ENCODE data around the gene SERTAD2.

The SERTAD2 gene

GRCh38 chr2:64632835-64633819 lies 20.6 kb downstream of the SERTAD2 start:
- FAIRE-seq = no peak
- no peak for DNase-seq (ENCODE audit: extremely low spot score, insufficient read length, low read depth)

- FAIRE-seq (no peak), DNase-seq (ENCODE audit: extremely low spot score, insufficient read length, low read depth) (no peak)
Observed at GRCh38 chr2:64631771-64632170, 21.9 kb downstream of the SERTAD2 start.

GRCh38 chr2:64630752-64631151 lies 23.0 kb downstream of the SERTAD2 start:
- FAIRE-seq = no peak
- no peak for DNase-seq (ENCODE audit: extremely low spot score, insufficient read length, low read depth)

DNA sequence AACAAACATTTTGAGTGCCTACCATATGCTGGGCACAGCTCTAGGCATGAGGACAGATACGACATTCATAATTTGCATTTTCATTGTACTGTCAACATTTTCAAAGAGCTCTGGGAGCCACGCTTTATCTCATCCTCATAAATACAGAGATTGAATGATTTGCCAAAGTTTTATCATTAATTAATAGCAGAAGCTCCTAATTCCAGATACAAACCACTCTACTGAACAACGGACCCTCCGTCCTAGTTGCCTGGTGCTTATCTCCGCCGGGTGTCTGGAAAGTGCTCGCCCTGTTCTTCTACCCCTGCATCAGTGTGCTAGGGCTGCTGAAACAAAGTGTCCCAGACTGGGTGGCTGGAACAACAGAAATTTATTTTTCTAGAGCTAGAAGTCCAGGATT lies 23.8 kb downstream of the SERTAD2 start:
- FAIRE-seq (no peak), DNase-seq (ENCODE audit: extremely low spot score, insufficient read length, low read depth) (no peak)

DNA sequence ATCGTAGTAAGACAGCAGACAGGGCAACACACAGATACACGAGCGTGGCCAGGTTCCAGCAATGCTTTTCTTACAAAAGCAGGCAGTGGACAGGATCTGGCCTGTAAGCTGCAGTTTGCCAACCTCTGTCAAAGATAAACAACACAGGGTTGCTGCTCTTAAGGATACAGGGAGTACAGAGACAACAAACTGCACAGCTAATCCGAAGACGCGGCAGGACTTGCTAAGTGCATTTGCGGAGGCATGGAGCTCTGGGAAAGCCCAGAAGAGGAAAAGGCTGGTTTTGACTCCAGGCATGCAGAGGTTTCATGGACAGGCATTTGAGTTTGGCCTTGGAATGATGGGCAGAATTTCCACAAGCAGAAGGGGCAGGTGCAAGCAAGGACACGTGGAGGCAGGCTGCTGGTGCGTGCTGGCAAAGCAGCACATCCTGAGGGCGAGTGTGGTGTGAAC lies 24.4 kb downstream of the SERTAD2 start:
- no peak for FAIRE-seq
- DNase-seq (ENCODE audit: extremely low spot score, insufficient read length, low read depth) = no peak

- no peak for FAIRE-seq
- no peak for DNase-seq (ENCODE audit: extremely low spot score, insufficient read length, low read depth)
Observed at GRCh38 chr2:64627860-64628841, 25.6 kb downstream of the SERTAD2 start.

DNA sequence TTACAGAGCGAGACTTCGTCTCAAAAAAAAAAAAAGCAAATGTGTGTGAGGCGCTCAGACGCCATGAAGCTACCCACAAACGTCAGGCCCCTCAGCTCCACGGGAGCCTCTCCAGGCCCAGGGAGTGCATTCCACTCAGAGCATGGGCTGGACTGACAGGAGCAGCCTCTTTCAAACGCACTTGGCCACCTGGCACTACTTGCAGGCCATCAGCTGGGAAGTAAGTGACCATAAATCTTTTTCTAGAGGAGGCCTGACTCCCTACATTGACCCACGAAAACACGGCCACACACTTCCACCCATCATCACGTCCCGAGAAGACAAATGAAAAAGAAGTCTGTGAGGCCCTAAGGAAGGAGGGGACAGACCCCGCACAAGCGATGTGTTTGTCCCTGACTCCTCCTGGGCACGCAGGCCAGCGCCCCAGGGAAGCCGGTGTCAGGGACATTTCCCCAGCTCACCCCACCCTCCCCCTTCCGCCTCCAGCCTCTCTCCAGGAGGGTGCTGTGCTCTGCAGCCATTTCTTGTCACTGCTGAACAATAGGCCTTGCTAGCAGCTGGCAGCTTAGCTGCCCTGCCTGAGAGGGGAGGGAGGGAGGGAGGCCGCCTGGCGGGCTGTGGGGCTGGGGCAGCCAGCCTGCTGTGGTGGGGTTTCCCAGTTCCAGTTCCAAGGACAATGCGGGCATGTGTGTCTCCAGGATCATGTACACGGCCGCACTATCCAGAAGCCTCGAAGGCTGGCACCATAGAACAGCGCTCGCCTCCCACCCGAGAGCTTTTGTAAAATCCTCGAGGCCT lies 26.6 kb downstream of the SERTAD2 start:
- DNase-seq (ENCODE audit: extremely low spot score, insufficient read length, low read depth) (no peak), FAIRE-seq (no peak)

GRCh38 chr2:64626146-64626809 lies 27.4 kb downstream of the SERTAD2 start:
- no peak for FAIRE-seq
- no peak for DNase-seq (ENCODE audit: extremely low spot score, insufficient read length, low read depth)

GRCh38 chr2:64625299-64626145 lies 28.2 kb downstream of the SERTAD2 start:
- no peak for FAIRE-seq
- DNase-seq (ENCODE audit: extremely low spot score, insufficient read length, low read depth) = no peak

GRCh38 chr2:64624862-64625261 lies 28.9 kb downstream of the SERTAD2 start:
- no peak for DNase-seq (ENCODE audit: extremely low spot score, insufficient read length, low read depth)

DNA sequence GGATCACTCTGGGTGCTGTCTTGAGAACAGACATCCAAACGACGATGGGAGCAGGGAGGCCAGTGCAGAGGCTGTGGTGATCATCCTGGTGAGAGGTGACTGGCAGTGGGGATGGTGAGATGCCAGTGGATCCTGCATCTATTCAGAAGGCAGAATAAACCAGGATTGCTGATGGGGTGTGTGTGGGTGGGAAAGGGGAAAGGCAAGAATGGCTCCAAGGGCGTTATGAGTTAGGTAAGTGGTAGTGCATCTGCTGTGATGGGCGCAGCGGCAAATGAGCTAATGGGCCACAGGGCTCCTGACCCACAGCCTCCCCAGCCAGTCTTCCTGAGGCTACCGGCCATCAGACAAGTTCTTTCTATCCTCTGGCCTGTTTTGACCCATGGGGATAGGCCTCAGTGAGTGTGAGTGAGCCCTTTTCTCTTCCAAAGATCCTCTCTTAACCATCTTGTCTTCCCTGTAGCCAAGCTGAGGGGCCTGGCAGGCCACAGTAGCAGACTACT lies 29.6 kb downstream of the SERTAD2 start:
- FAIRE-seq (no peak), DNase-seq (ENCODE audit: extremely low spot score, insufficient read length, low read depth) (no peak)

More at GRCh38 chr2:64624862-64625261, 28.9 kb downstream of the SERTAD2 start:
- no peak for FAIRE-seq

DNA sequence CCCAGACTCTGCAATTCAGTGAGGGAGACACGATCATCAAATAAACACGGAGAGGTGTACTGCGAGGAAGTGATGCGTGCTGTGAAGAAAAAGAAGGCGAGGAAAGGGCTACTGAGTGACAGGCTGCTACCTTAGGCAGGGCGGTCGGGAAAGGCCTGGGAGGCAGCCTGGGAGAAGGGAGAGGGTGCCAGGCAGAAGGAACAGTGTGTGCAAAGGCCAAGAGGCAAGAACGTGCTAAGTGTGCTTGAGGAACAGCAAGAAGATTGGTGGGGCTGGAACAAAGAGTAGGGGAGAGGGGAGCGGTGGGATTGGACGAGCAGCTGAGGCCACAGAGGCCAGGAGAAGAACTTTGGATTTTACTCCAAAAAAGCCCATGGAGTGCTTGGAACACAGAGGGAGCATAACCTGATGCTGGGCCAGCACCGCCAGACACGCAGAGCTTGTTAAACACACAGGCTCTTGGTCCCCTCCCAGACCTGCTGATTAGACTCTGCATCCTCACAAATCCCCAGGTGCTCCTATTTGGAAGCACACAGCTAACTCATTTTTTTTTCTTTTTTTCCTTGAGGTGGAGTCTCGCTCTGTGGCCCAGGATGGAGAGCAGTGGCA lies 30.4 kb downstream of the SERTAD2 start:
- DNase-seq (ENCODE audit: extremely low spot score, insufficient read length, low read depth) = no peak
- no peak for FAIRE-seq

GRCh38 chr2:64622443-64623241 lies 31.1 kb downstream of the SERTAD2 start:
- no peak for DNase-seq (ENCODE audit: extremely low spot score, insufficient read length, low read depth)
- no peak for FAIRE-seq

DNA sequence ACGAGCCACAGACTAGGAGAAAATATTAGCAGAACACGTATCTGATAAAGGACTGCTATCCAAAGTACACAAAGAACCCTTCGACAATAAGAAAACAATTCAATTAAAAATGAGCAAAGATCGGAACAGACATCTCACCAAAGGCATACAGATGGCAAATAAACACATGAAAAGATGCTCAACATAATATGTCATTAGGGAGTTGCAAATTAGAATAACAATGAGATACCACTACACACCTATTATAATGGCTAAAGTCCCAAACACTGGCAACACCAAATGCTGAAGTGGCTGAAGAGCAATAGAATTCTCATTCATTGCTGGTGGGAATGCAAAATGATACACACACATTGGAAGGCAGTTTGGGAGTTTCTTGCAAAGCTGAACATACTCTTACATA lies 33.1 kb downstream of the SERTAD2 start:
- DNase-seq (ENCODE audit: extremely low spot score, insufficient read length, low read depth) = no peak
- FAIRE-seq = no peak

GRCh38 chr2:64617631-64618151 lies 36.0 kb downstream of the SERTAD2 start:
- no peak for DNase-seq (ENCODE audit: extremely low spot score, insufficient read length, low read depth)
- FAIRE-seq = no peak

DNA sequence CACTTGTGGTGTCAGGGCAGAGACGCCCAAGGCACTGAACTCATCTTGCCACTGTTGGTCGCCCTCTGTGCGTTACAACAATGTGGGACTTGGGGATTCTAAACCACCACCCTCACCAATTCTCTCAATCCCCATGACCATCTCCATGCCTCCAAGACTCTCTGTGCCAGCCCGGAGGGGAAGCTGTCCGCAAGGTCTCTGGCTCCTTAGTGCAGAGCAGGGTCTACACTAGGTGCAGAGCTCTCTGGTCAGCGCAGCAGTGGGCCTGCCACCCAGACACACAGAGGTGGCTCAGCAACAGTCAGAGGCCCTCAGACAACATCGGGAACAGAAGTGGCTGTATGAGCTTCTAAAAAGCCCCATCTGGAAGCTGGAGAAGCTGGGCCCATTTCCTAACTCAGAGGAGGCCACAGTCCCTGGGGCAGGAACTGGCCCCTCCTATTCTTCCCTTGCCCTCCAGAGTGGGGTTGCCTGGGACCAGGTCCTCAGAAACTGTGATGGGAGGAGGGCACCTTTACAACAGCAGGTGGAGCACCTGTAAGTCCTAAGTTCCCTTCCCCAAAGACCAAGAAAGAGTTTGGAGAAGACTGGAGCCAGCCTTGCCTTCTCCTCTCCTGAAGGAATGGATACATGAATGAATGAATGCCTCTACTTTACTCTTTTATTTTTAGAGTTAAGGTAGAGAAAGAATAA lies 37.7 kb downstream of the SERTAD2 start:
- DNase-seq (ENCODE audit: extremely low spot score, insufficient read length, low read depth) = no peak
- FAIRE-seq = no peak
